Motor neuron (in vitro differentiated cells): Measurements from ENCODE around the gene SLC35A2. TPM values are rescaled to one million over a fixed set of nuclear protein-coding genes. Genes with fewer than 3 reads are reported as not detected.

Experiments used
- ATAC-seq, 8 experiments: fragments of 200-7000 bp; cut with Tn5 transposase; replicated peaks in 6 of 8; 2 replicates each; pipeline ENCODE4 v1.8.0; 2021; ENCODE audit warnings: mild to moderate bottlenecking in 8 of 8, moderate library complexity in 8 of 8
- H3K27ac ChIP-seq, 2 donors: fragments of 250-450 bp; sonication (Bioruptor Pico); 2 replicates each; pipeline ENCODE4 v1.9.0; 2021; ENCODE audit warnings: antibody characterized with exemption in 2 of 2, mild to moderate bottlenecking in 2 of 2, moderate library complexity in 1 of 2
- H3K4me1 ChIP-seq, 2 donors: fragments of 250-450 bp; sonication (Bioruptor Pico); replicated peaks in 1 of 2; 2 replicates each; pipeline ENCODE4 v1.6.1; 2021; ENCODE audit warnings: antibody characterized with exemption in 2 of 2, mild to moderate bottlenecking in 2 of 2, moderate library complexity in 1 of 2
- H3K4me3 ChIP-seq, 5 donors: fragments of 250-450 bp; sonication (Bioruptor Pico); 2 replicates each; pipeline ENCODE4 v1.9.0; 2021; ENCODE audit warnings: antibody characterized with exemption in 5 of 5, mild to moderate bottlenecking in 5 of 5, moderate library complexity in 4 of 5
- WGBS, 10 experiments: fragments of 450-650 bp; shearing (Covaris generic); methylation state at CpG; one replicate each; pipeline ENCODE4 v1.0.0; 2022; 5-methylcytosine and 5-hydroxymethylcytosine counted together
- in situ Hi-C, 9 experiments: fragments of 400-800 bp; cut with MboI; loops; one replicate each; pipeline ENCODE4 v1.15.0; 2021; ENCODE audit warnings: low sequenced_read_pairs in 9 of 9, low pct_unique_long_range_greater_than_20kb in 2 of 9; ENCODE audit not compliant: unreplicated experiment in 9 of 9
- total RNA-seq, 8 experiments: library from RNA; unstranded; fragments of 300-600 nt; gene quantifications; 2 replicates each; pipeline versions ENCODE4 v1.2.3 to v1.2.4, GENCODE V29; 2022

Gene SLC35A2
- total RNA-seq, 8 experiments from 2014 or later: 15.1 to 38.3 (median 23.8) TPM

DNA sequence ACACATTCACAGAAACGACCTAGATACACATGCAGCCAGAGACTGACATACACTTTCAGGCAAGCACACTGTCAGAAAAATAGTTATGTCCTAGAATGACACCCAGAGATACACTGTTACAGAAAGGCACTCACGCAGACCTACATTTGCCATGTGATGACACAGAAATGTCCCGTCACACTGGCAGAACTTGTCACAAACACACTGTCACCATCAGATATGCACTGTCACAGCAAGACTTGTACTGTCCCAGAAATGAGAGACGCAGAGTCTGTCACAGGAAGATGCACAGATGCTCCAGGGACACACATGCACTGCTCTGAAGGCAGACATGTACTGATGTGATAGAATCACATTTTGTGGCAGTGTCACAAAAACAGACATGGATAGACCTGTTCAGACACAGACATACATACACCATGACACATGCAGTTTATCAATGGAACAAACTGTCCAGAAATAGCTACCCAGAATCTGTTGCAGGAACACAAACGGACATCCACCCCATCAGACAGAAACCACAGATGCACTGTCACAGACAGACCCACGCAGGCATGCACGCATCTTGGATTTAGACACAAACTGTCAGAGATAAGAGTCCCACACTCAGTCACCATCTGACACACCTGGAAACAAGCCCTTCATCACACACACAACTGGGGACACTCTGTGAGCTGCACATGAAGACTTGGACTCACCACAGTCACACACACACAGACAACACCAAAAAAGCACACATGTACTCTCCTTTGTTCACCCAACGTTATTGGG is 8.7 kb upstream of the SLC35A2 start:
- ATAC-seq: no peak
- WGBS, 10 experiments: 20 to 50% methylated on average over 1 of the region's 8 CpGs; no CpG with 5 or more reads in 8 of the 10 experiments
- H3K4me3 ChIP-seq: peak overlapping the region in 2 of 5 donors; percentile 56 to 59
- no peak overlapping the region for H3K27ac ChIP-seq
- H3K4me1 ChIP-seq: peaks cover 9 to 12% of the 10 kb centered on the region in 2 donors
- in situ Hi-C loops: no loop called here

DNA sequence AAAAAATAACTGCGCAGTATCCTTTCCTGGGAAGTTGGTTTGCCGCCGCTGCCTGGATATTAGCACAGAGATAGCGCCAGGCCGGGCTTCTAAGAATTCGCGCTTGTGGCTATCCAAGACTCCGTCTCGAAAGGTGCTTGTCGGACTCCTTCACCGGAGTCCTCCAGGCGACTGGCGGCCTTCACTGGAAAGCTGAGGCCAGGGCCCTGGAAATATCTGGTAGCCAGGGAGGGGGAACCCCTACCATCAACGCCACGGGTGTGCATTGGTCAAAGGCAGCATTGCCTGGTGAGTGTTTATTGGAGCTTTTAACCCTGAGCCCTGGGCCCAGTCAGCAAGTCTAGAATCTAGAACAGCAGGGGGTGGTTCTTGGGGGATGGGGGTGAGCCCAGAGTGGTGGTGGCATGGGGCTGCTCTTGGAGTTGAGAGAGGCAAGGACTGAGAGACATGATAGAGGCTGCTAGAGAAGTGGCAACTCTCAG is 8.0 kb upstream of the SLC35A2 start:
- H3K27ac ChIP-seq: peak overlapping the region; percentile 54 to 70
- peak; percentile 6 to 20 (median 12) for ATAC-seq
- H3K4me1 ChIP-seq: peaks cover 9 to 12% of the 10 kb centered on the region in 2 donors
- in situ Hi-C loops: no loop called here
- 0% methylated on average over 1 to 2 of the region's 15 CpGs; no CpG with 5 or more reads in 8 of the 10 experiments for WGBS, 10 experiments
- H3K4me3 ChIP-seq: peak overlapping the region; percentile 56 to 68 (median 62)

DNA sequence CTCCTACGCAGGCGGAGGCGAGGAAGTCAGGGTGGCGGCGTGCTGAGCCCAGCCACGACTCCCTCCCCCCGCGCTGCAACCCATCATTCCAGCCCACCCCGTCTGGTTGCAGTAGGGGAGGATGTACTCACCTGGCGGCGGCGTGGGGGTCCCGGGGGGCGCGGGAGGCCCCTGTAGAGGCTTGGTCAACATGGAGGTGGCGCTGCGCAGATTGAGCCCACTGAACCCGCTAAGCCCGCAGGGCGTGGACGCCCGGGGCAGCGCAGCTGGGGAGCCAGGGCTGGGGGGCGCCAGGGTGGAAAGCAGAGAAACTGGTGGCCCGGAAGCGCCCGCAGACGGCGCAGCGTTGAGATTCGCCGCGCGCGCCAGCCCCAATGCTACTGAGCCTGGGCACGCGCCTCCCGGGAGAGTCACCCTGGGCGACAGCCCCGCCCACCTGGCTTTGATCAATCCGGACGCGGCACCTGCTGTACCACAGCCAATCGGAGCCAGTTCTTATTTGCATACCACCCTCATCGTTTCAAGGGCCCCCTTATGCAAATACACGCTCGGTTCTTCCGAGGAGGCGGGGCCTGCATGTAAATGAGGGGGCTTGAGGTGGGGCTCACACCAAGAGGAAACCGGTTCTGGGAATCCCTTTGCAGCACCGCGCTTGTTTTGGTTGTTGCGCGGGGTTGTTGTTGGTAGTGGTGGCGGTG is 7.3 kb upstream of the SLC35A2 start, which contains the start of gene PIM2:
Gene PIM2, minus strand, starts transcription at position 382 of the 698 bp plus-strand sequence. Its CDS starts 190 bp downstream, at position 192.
- peaks cover 9 to 12% of the 10 kb centered on the region in 2 donors for H3K4me1 ChIP-seq
- H3K27ac ChIP-seq: peak within 1 kb of the TSS; percentile 70 to 74
- peak; percentile 78 to 89 (median 86) for ATAC-seq
- in situ Hi-C loops: no loop called here
- H3K4me3 ChIP-seq: peak within 1 kb of the TSS; percentile 56 to 68 (median 62)
- 20 to 27% methylated on average over 2 to 5 of the region's 55 CpGs; no CpG with 5 or more reads in 8 of the 10 experiments for WGBS, 10 experiments

GRCh38 chrX:48918301-48918642 is 6.8 kb upstream of the SLC35A2 start:
- in situ Hi-C loops: no loop called here
- peak overlapping the region; percentile 68 to 74 for H3K27ac ChIP-seq
- ATAC-seq: peak in 2 of 8 experiments; percentile 0 to 1
- peak overlapping the region; percentile 56 to 68 (median 62) for H3K4me3 ChIP-seq
- H3K4me1 ChIP-seq: peaks cover 9 to 12% of the 10 kb centered on the region in 2 donors
- no CpG with 5 or more reads among the region's 23 CpGs for WGBS, 10 experiments

- peak; percentile 34 to 57 (median 54) for ATAC-seq
- H3K27ac ChIP-seq: no peak overlapping the region
- WGBS, 10 experiments: 28 to 80% methylated on average over 1 to 15 of the region's 27 CpGs; no CpG with 5 or more reads in 8 of the 10 experiments
- peak overlapping the region; percentile 56 to 68 (median 62) for H3K4me3 ChIP-seq
- in situ Hi-C loops: no loop called here
- peaks cover 12% of the 10 kb centered on the region in 2 donors for H3K4me1 ChIP-seq
Measured at GRCh38 chrX:48917139-48918001, 5.9 kb upstream of the SLC35A2 start.

DNA sequence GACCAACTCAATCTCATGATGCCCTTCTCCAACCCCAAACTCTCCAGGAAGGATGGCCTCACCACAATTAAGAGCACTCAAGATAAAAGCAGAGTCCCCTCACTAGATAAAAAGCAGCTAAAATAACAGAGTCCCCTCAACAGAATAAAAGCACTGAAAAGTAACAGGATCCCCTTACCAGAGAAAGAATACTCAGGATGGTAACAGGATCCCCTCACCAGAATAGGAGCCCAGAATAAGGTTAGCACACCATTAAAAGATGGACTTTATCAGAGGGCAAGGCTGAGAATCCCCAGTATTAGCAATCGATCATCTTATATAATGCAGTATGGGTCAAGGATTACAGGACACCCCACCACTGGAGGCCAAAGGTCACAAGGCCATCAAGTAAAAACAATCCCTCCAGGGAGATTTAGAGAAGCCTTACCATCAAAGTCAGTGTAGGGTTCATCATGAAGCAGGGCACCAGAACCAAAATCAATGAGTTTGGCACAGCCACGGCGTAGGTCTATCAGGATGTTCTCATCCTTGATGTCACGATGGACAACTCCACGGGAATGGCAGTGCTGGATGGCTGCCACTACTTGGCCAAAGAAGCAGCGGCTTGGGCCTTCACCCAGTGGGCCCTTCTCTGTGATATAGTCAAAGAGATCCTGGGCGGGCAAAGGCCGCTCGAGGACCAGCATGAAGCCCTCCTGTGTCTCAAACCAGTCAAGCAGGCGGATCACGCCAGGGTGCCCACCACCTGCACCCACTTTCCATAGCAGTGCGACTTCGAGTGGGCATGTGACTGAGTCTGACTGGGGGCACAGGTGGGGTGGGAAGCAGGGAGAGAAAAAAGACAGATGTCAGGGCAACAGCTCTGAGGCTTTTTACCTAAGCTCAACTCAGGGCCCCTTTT is 3.4 kb upstream of the SLC35A2 start:
- 62 to 100% (median 100%) methylated on average over 1 to 2 of the region's 13 CpGs; no CpG with 5 or more reads in 7 of the 10 experiments for WGBS, 10 experiments
- H3K27ac ChIP-seq: no peak overlapping the region
- no peak for ATAC-seq
- H3K4me3 ChIP-seq: no peak overlapping the region
- in situ Hi-C loops: no loop called here
- peaks cover 8 to 16% of the 10 kb centered on the region in 2 donors for H3K4me1 ChIP-seq

DNA sequence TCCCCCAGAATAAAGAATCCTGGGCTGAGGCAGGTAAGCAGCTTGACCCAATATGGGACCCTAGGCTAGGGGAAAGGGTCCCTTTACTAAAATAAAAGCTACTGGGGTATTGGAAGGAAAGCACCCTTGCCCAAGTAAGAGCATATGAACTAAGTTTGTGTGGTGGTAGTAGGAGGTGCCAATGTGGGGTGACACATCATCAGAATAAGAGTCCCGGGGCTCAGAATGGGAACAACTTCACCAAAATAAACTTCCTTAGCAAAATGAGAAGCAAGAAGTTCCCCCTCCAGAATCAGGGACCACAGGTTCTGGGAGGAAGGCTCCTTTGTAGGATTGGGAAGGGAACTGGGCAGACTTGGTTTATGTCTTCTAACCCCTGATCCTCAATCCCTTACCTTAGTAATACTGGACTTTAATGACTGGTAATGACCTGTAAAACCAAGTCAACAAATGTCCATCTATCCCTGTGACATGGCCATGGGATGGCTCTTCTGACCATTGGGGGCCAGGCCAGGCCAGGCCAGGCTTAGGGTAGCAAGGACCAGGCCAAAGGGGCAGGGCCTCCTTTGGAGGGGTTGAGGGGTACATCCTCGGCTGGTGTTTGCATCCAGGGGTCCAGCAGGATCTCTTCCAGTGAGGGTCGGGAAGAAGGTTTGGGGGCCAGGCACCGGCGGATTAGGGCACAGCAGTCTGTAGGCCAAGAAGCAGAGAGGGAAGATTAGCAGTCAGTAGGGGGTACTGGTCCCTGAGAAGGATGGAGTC is 2.3 kb upstream of the SLC35A2 start:
- in situ Hi-C loops: no loop called here
- no peak for ATAC-seq
- Histone ChIP-seq H3K4me1 (peaks cover 5 to 12% of the 10 kb centered on the region in 2 donors), H3K4me3 (no peak overlapping the region), H3K27ac (no peak overlapping the region)
- 20 to 50% methylated on average over 1 to 2 of the region's 5 CpGs; no CpG with 5 or more reads in 8 of the 10 experiments for WGBS, 10 experiments

DNA sequence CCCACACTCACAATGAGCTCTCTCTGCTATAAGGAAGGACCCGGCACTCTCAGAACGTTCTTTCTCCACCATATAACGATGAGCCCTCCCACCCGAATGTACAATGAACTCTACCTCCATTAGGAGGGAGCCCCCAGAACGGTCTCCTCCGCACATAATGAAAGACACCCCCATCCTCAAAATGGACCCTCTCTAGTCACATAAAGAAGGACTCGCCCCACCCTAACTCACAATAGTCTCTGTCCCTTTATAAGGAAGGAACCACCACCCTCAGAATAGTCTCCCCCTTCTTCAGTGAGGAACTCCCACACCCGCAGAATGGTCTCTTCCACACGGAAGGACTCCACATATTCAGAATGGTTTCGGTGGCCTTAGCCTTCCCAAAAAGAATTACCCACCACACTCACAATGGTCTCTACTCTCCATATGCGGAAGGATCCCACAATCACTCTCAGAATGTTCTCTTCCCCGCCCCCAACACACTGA is 477 bp downstream of the SLC35A2 start:
- H3K27ac ChIP-seq: peak overlapping the region; percentile 85 to 97
- peak in 4 of 8 experiments; percentile 17 to 53 (median 32) for ATAC-seq
- in situ Hi-C loops: no loop called here
- 0 to 17% (median 6%) methylated on average over 1 to 8 of the region's 12 CpGs; no CpG with 5 or more reads in 6 of the 10 experiments for WGBS, 10 experiments
- H3K4me1 ChIP-seq: peaks cover 5 to 6% of the 10 kb centered on the region in 2 donors
- peak overlapping the region; percentile 66 to 98 (median 89) for H3K4me3 ChIP-seq

GRCh38 chrX:48909703-48910294 is 1.6 kb downstream of the SLC35A2 start:
- Histone ChIP-seq H3K4me3 (no peak overlapping the region), H3K4me1 (peaks cover 5 to 6% of the 10 kb centered on the region in 2 donors), H3K27ac (no peak overlapping the region)
- no CpG with 5 or more reads among the region's 17 CpGs for WGBS, 10 experiments
- no peak for ATAC-seq
- in situ Hi-C loops: no loop called here

GRCh38 chrX:48908600-48908999 is 2.8 kb downstream of the SLC35A2 start:
- in situ Hi-C loops: no loop called here
- ATAC-seq: no peak
- H3K4me1 ChIP-seq: peaks cover 5 to 6% of the 10 kb centered on the region in 2 donors
- H3K27ac ChIP-seq: no peak overlapping the region
- 100% methylated on average over 1 of the region's 1 CpG; no CpG with 5 or more reads in 9 of the 10 experiments for WGBS, 10 experiments
- H3K4me3 ChIP-seq: no peak overlapping the region
